B cell (primary cell): Measurements from ENCODE around the gene ZNF18. TPM values are rescaled to one million over a fixed set of nuclear protein-coding genes. Genes with fewer than 3 reads are reported as not detected.

Experiments
- ATAC-seq: fragments of 200-7000 bp; cut with Tn5 transposase; one replicate; pipeline ENCODE4 v1.10.0; 2021; ENCODE audit warnings: low read depth, mild to moderate bottlenecking, moderate number of reproducible peaks, moderate library complexity
- CTCF ChIA-PET: fragments of 350-600 bp; sonication (Branson Sonifier 250); formaldehyde crosslinking; loops from one replicate; lab custom pipeline; 2021; ENCODE audit warnings: antibody characterized with exemption, inconsistent platforms; lab: Charles Lee
- POLR2A ChIA-PET: fragments of 350-600 bp; sonication (Branson Sonifier 250); formaldehyde crosslinking; loops from one replicate; lab custom pipeline; 2021; ENCODE audit warnings: antibody characterized with exemption; lab: Charles Lee
- DNase-seq: peaks from one replicate; pipeline ENCODE4 v3.0.0; 2013
- H2AFZ ChIP-seq: 2 replicates; pipeline ENCODE4 v1.6.1; 2012; ENCODE audit warnings: mild to moderate bottlenecking, low read depth, low read length; ENCODE audit not compliant: insufficient read depth, poor library complexity, severe bottlenecking
- H3K27ac ChIP-seq, 2 donors: 1 replicate in 1 of 2; 2 replicates in 1 of 2; pipeline ENCODE4 v1.5.1; 2012 to 2013; ENCODE audit warnings: low read length in 2 of 2, mild to moderate bottlenecking in 2 of 2, moderate library complexity in 1 of 2
- H3K27me3 ChIP-seq, 4 experiments: fragments of 200-600 bp in 1 of 4; sonication (generic) in 1 of 4; replicated peaks in 1 of 4; 1 replicate in 2 of 4; 2 replicates in 2 of 4; pipeline versions ENCODE4 v1.6.1 to v1.7.0; 2013 to 2016; ENCODE audit warnings: low read length in 3 of 4, mild to moderate bottlenecking in 2 of 4, mixed read lengths in 1 of 4, moderate library complexity in 1 of 4; ENCODE audit not compliant: insufficient read depth in 4 of 4, control insufficient read depth in 3 of 4; ENCODE audit errors: control extremely low read depth in 1 of 4
- H3K36me3 ChIP-seq, 2 experiments: replicated peaks in 1 of 2; 1 replicate in 1 of 2; 2 replicates in 1 of 2; pipeline versions ENCODE4 v1.6.1 to v1.7.1; 2013; ENCODE audit warnings: low read length in 1 of 2; ENCODE audit not compliant: insufficient read depth in 2 of 2, control insufficient read depth in 1 of 2; ENCODE audit errors: control extremely low read depth in 1 of 2, extremely low read depth in 1 of 2
- H3K4me1 ChIP-seq, 2 donors: fragments of 200-600 bp in 1 of 2; sonication (generic) in 1 of 2; 1 replicate in 1 of 2; 2 replicates in 1 of 2; pipeline versions ENCODE4 v1.5.1 to v1.6.1; 2013 to 2017; ENCODE audit warnings: low read length in 2 of 2; ENCODE audit not compliant: control insufficient read depth in 2 of 2, insufficient read depth in 2 of 2
- H3K4me2 ChIP-seq: replicated peaks from 2 replicates; pipeline ENCODE3; 2012; ENCODE audit warnings: mild to moderate bottlenecking, low read depth, low read length; ENCODE audit not compliant: poor library complexity, severe bottlenecking
- H3K4me3 ChIP-seq, 5 experiments: fragments of 200-600 bp in 1 of 5; sonication (generic) in 1 of 5; 1 replicate in 3 of 5; 2 replicates in 2 of 5; pipeline versions ENCODE4 v1.5.1 to v1.7.0; 2011 to 2016; ENCODE audit warnings: low read length in 4 of 5, mild to moderate bottlenecking in 4 of 5, low read depth in 2 of 5, control low read depth in 1 of 5, moderate library complexity in 1 of 5; ENCODE audit not compliant: insufficient read depth in 1 of 5; ENCODE audit errors: control extremely low read depth in 1 of 5, extremely low read depth in 1 of 5
- H3K79me2 ChIP-seq: fragments of 200-600 bp; sonication (generic); one replicate; pipeline ENCODE4 v1.6.0; 2016; ENCODE audit warnings: low read length; ENCODE audit not compliant: control insufficient read depth, insufficient read depth
- H3K9ac ChIP-seq: fragments of 200-600 bp; sonication (generic); 2 replicates; pipeline ENCODE4 v1.6.1; 2017; ENCODE audit warnings: mild to moderate bottlenecking, low read length, moderate library complexity
- H3K9me3 ChIP-seq, 3 donors: one replicate each; pipeline versions ENCODE4 v1.6.1 to v1.7.1; 2013; ENCODE audit warnings: low read length in 2 of 3; ENCODE audit not compliant: control insufficient read depth in 2 of 3, insufficient read depth in 1 of 3; ENCODE audit errors: control extremely low read depth in 1 of 3
- H4K20me1 ChIP-seq: 2 replicates; pipeline ENCODE4 v1.6.0; 2012; ENCODE audit warnings: mild to moderate bottlenecking, low read length; ENCODE audit not compliant: insufficient read depth, control insufficient read depth, poor library complexity, severe bottlenecking
- H3K27ac Mint-ChIP-seq: one replicate; pipeline ENCODE4 v1.8.0; 2021; ENCODE audit warnings: mixed read lengths
- H3K27me3 Mint-ChIP-seq: one replicate; pipeline ENCODE4 v1.8.0; 2021; ENCODE audit warnings: mixed read lengths
- H3K4me1 Mint-ChIP-seq: one replicate; pipeline ENCODE4 v1.8.0; 2021; ENCODE audit warnings: mixed read lengths
- H3K4me3 Mint-ChIP-seq: one replicate; pipeline ENCODE4 v1.8.0; 2021; ENCODE audit warnings: mixed read lengths
- H3K9me3 Mint-ChIP-seq: one replicate; pipeline ENCODE4 v1.8.0; 2022; ENCODE audit warnings: mixed read lengths; ENCODE audit not compliant: insufficient read depth
- CTCF ChIP-seq: fragments of 200-600 bp; IDR thresholded peaks from one replicate; pipeline ENCODE4 v1.8.0; 2022; ENCODE audit warnings: antibody characterized with exemption, mild to moderate bottlenecking
- EZH2 ChIP-seq: IDR thresholded peaks from 2 replicates; pipeline ENCODE4 v1.6.1; 2012; ENCODE audit warnings: borderline replicate concordance, low read depth, mild to moderate bottlenecking, moderate library complexity, low read length; ENCODE audit not compliant: insufficient read depth, poor library complexity, severe bottlenecking
- WGBS: methylation state at CpG from one replicate; pipeline ENCODE4 v1.1.5; 2013; ENCODE audit warnings: missing lambda C conversion rate; ENCODE audit not compliant: insufficient coverage; 5-methylcytosine and 5-hydroxymethylcytosine counted together
- intact Hi-C: fragments of 100-400 bp; cut with micrococcal nuclease; formaldehyde crosslinking; loops from one replicate; pipeline ENCODE4 v1.10.0; 2022
- polyA plus RNA-seq: library from polyadenylated mRNA; depleted of rRNA; stranded (reverse); fragments of >200 nt; gene quantifications from 2 replicates; pipeline ENCODE4 v1.2.3, GENCODE V29; 2012
- total RNA-seq, 2 donors: library from RNA; stranded (reverse); fragments of 120-200 nt in 1 of 2; gene quantifications; 1 replicate in 1 of 2; 2 replicates in 1 of 2; pipeline versions ENCODE4 v1.2.3 to v1.2.4, GENCODE V29; 2013 to 2022

ZNF18 gene
- total and polyA plus RNA-seq, 2 donors (not counting 1 experiment from before 2014, with no cell fraction given) = 8.9 to 10.5 TPM

GRCh38 chr17:12037970-12038369, 40.7 kb upstream of the ZNF18 start:
- Histone ChIP-seq H3K4me2 (no peak overlapping the region), H3K27me3 (no peaks in the 10 kb centered on the region), H3K79me2 (peaks cover 94% of the 10 kb centered on the region), H2AFZ (no peak overlapping the region), H3K4me1 (no peaks in the 10 kb centered on the region), H3K9ac (no peak overlapping the region), H4K20me1 (peaks cover 67% of the 10 kb centered on the region), H3K27ac (no peak overlapping the region), H3K36me3 (peaks cover 0 to 4% of the 10 kb centered on the region in 2 experiments), H3K4me3 (no peak overlapping the region), H3K9me3 (no peaks in the 10 kb centered on the region)
- Mint-ChIP-seq H3K27me3 (no peaks in the 10 kb centered on the region), H3K27ac (no peak overlapping the region), H3K4me3 (no peak overlapping the region), H3K4me1 (peaks cover 20% of the 10 kb centered on the region), H3K9me3 (no peaks in the 10 kb centered on the region)
- CTCF ChIA-PET = interaction anchor here (0.8 kb wide), 1 partner anchor 11 kb away, joined by 3 read pairs; no protein-coding TSS in a partner anchor
- POLR2A ChIA-PET = no interaction called here
- ATAC-seq (no peak), DNase-seq (no peak)
- intact Hi-C loops = no loop called here
- no peak for TF ChIP-seq CTCF
- no peak for TF ChIP-seq EZH2
- WGBS = 100% methylated on average over 1 of the region's 2 CpGs

- intact Hi-C loops = no loop called here
- Histone ChIP-seq H3K27ac (no peak overlapping the region), H3K36me3 (peaks cover 0 to 4% of the 10 kb centered on the region in 2 experiments), H3K9ac (no peak overlapping the region), H3K4me1 (peaks cover 0 to 4% of the 10 kb centered on the region in 2 donors), H3K27me3 (no peaks in the 10 kb centered on the region), H3K9me3 (no peaks in the 10 kb centered on the region), H4K20me1 (peaks cover 59% of the 10 kb centered on the region), H3K4me3 (no peak overlapping the region), H2AFZ (no peak overlapping the region), H3K79me2 (peaks cover 90% of the 10 kb centered on the region), H3K4me2 (no peak overlapping the region)
- no peak for TF ChIP-seq CTCF
- no peak for TF ChIP-seq EZH2
- WGBS = no CpG with 5 or more reads among the region's 1 CpG
- DNase-seq (no peak), ATAC-seq (no peak)
- no peak overlapping the region for H3K27ac Mint-ChIP-seq
- CTCF ChIA-PET = no interaction called here
- POLR2A ChIA-PET = no interaction called here
- peaks cover 21% of the 10 kb centered on the region for H3K4me1 Mint-ChIP-seq
- H3K27me3 Mint-ChIP-seq = no peaks in the 10 kb centered on the region
- H3K4me3 Mint-ChIP-seq = no peak overlapping the region
- H3K9me3 Mint-ChIP-seq = no peaks in the 10 kb centered on the region
Measured at GRCh38 chr17:12035673-12036072, 38.4 kb upstream of the ZNF18 start.
